CD4-positive, alpha-beta T cell treated with Interleukin-17A for 1 hour (primary cell): ENCODE measurements around the gene GRIN1.
"Not testable (repeated sequence)": the region's sequence is repeated elsewhere in the genome, so short reads cannot be mapped to it uniquely, and the experiment has no call there.

Experiments
- DNase-seq: peaks from one replicate; pipeline ENCODE4 v3.0.0-alpha.2; 2020

GRIN1 gene

DNA sequence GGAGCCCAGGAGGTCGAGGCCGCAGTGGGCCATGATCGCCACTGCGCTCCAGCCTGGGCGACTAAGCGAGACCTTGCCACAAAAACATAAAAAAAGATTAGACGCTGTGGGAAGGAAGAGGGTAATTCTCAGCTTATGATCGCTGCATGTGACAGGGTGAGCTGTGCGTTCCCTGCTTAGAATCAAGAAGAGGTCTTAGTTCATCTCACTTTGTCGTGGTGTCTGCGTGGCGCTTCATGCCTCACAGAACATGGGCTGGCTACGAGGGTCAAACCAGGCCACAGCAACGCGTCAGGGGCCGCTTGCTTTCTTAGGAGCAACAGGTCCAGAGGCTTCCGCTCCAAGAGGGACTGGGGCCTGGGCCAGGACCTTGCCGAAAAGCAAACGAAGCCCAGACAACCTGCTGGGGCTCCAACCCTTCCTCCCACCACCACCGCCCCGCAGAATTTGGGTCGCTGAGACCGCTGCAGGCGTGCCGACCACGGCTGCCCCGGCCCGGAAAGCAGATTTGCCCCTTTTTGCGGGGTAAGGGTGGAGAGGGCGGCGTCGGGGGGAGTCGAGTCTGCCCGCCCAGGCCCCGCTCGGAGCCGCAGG, 10.0 kb upstream of the GRIN1 start:
- DNase-seq = peak; percentile 29

GRCh38 chr9:137129456-137130175, 9.3 kb upstream of the GRIN1 start:
- peak; percentile 90 for DNase-seq

GRCh38 chr9:137130176-137130755, 8.7 kb upstream of the GRIN1 start:
- no peak for DNase-seq

- no peak for DNase-seq
Observed at GRCh38 chr9:137134191-137134590, 4.8 kb upstream of the GRIN1 start.

DNA sequence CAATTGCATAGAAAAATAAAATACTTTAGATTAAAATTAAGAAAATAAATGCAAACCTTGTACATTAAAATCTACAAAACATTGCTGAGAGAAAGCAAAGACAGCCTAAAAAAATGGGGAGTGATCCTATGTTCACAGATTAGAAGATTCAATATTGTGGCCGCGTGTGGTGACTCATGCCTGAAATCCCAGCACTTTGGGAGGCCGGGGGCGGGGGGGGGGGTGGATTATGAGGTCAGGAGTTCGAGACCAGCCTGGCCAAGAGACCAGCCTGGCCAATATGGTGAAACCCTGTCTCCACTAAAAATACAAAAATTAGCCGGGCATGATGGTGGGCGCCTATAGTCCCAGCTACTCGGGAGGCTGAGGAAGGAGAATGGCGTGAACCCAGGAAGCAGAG, 3.8 kb upstream of the GRIN1 start:
- not testable (repeated sequence) for DNase-seq

- DNase-seq = no peak
Observed at GRCh38 chr9:137136261-137136880, 2.6 kb upstream of the GRIN1 start.

DNA sequence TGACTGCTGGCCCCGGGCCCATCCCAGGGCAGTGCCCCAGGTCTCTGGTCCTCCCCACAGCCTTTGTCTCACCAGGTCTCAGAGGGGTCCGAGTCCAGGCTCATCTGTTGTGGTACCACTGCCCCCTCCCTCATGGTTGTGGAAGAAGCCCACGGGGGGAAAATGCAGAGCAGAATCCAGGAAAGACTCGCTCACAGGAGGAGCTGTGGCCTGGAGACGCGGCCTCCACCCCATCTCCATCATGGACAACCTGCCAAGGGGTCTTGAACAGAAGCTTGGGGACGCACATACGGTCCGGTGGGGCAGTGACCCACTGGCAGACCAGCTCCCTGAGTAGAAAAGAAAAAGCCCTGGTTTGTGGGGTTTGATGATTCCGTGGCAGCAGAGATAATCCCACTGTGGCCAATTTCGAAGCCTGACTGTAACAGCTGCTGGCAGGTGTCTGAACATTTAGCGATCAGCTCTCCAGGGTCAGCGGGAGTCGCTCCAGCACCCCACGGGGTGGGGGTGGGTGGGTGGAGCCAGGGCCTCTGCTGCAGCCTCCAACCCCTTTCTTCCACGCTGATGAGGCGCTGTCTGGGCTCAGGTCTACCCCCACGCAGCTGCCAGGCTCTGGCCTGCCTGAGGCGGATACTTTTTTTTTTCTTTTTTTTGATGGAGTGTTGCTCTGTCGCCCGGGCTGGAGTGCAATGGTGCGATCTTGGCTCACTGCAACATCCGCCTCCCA, 1.9 kb upstream of the GRIN1 start:
- DNase-seq = no peak

- DNase-seq = no peak
Observed at GRCh38 chr9:137138058-137138721, 764 bp upstream of the GRIN1 start.

DNA sequence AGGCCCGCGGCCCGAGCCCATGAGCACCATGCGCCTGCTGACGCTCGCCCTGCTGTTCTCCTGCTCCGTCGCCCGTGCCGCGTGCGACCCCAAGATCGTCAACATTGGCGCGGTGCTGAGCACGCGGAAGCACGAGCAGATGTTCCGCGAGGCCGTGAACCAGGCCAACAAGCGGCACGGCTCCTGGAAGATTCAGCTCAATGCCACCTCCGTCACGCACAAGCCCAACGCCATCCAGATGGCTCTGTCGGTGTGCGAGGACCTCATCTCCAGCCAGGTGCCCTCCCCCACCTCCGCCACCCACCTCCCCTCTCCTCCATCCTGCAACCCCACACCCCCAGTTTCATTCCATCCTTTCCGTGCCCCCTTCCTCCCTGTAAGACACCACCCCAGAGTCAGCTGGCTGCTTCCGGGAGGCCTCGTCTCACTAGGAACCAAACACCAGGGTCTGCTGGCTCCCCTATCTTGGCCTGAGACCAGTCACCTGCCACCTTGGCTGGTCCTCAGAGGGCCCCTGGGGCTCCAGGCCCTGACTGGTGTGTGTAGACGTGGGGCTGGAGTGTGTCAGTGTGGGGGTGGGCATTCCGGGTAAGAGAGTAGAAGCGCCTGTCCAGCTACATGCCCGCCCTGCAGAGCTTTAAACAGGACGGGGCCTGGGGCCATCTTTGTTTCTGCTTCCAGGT, 655 bp downstream of the GRIN1 start:
- DNase-seq = no peak

GRCh38 chr9:137140151-137141012, 1.4 kb downstream of the GRIN1 start:
- no peak for DNase-seq

GRCh38 chr9:137141050-137141810, 2.3 kb downstream of the GRIN1 start:
- DNase-seq = no peak

DNA sequence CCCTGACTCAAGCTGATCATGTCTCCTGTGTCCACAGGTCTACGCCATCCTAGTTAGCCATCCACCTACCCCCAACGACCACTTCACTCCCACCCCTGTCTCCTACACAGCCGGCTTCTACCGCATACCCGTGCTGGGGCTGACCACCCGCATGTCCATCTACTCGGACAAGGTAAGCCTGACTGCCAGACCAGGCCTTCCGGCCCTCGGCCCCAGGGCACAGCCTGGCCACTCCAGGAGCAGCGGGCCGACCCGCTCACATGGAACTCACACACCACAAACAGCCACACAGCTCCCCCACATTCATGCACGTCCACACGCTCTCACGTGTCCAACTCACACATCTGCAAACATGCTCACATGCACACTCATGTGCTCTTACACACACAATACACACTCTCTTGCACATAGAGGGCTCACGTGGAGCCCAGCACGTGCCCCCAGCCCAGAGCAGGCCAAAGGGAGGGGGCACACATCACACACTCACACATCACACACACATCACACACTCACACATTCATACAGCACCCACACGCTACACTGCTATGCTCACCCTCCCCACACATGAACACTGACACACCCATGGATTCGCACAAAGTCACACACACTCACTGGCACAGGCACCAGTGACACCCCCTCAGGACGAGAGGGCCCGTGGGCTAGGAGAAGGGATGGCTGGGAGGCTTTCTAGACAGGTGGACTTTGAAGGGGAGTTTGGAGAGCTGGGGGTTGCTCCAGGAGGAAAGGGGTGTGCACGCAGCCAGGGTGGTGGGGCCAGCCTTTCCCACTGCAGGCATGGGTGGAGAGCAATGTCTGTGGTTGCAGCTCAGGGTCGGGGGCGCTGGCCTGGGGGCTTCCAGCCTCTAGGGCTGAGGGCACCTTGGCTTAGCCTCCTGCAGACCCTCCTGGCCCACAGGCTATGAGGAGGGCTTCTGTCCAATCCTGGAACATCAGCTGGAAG, 3.3 kb downstream of the GRIN1 start:
- no peak for DNase-seq

DNA sequence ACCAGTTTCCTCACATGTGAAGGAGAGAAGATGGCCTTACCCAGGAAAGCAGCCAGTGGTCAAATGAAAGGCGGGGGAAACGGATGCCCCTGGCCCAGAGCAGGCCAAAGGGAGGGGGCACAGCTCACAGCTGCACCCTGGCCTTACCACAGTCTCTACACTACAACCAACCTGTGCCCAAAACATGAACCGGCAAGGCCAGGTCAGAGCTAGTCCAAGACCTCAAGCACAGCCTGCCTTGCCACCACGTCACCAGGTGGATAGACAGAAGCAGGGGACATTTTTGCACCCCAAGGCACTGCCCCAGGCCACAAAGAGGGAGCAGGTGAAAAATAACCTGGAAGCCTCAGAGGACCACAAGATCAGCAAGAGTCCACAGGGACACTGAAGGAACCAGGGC, 4.5 kb downstream of the GRIN1 start:
- no peak for DNase-seq

- no peak for DNase-seq
Observed at GRCh38 chr9:137145731-137146526, 7.0 kb downstream of the GRIN1 start.

GRCh38 chr9:137146527-137146918, 7.6 kb downstream of the GRIN1 start:
- no peak for DNase-seq

DNA sequence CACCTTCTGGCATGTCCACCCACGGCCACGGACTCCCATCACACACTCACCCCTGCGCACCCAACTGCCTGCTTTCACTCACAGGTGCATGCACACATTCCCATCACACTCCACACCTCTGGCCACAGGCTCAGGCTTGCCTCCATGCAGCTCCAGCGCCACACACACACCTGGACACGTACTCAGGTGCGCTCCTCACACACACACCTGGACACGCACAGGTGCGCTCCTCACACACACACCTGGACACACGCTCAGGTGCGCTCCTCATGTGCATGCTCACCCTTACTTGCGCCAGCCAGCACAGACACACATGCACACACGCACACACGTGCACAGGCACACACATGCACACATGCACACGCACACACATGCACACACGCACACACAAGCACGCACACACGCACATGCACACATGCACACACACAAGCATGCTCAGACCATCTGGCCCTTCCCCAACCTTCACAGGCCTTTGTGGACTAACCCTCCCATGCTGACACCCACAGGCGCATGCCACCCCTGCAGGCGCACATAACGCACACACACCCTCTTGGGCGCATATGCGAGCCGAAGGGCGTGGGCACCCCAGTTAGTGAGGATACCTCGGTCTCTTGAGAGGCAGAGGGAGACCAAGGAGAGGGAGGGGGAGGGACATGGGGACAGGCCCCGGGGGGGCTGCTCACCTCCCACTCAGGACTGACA, 8.3 kb downstream of the GRIN1 start:
- DNase-seq = no peak

DNA sequence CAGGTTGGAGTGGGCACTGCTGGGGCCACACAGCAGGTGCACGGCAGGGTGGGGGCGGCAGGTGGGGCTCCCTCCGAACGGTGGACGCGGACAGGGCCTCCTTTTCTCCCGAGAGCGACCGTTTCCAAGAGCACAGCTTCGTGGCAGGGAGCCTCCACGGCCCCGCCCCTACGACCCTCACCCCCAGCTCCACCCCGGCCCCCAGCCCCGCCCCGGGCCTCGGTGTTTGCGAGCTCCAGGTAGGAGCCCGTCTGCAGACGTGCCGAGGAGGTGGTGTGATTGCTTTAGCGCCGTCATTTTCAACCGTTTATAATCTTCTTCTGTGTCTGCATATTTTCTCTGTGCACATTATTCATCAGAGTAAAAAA, 8.8 kb downstream of the GRIN1 start:
- no peak for DNase-seq

DNA sequence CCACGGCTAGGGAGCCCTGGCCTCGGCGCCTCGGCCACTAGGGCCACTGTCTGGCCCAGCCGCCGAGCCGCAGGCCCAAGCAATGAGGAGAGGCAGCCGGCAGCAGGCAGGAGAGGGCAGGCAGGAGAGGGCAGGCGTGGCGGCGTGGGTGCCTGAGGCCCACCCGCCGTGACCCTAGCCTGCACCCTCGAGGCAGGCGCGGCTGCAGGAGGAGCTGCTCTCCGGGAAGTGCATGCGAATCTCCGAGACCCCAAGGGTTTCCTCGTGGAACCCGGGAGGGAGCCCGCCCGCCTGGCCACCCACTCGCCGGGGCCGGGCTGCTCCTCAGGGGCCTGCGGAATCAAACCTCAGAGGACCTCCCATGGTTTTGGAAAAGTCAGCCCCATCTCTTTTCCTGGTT, 9.3 kb downstream of the GRIN1 start:
- DNase-seq = no peak
